ENCODE results near the gene CCL19. TPM values are rescaled to one million over a fixed set of nuclear protein-coding genes. Genes with fewer than 3 reads are reported as not detected.

CCL19 gene
- total and polyA plus RNA-seq, 2 of the 8 experiments (the other 6 are each of a cell fraction or from before 2014, with no cell fraction given) = not detected

- no peak for TF ChIP-seq CBX5 (IDR thresholded peaks at IDR 0.05; ENCODE audit: low read depth, low read length)
- no peak for TF ChIP-seq PHF8 (conservative IDR thresholded peaks at IDR 0.05; ENCODE audit: low read depth, low read length)
- TF ChIP-seq NANOG (IDR thresholded peaks at IDR 0.05; ENCODE audit: insufficient read depth, low read depth, low read length, poor library complexity, severe bottlenecking) = no peak
- TF ChIP-seq SIX5 (IDR thresholded peaks at IDR 0.05; ENCODE audit: low read depth, low read length) = no peak
- TF ChIP-seq RFX5 (IDR thresholded peaks at IDR 0.05; ENCODE audit: borderline replicate concordance, low read depth, low read length) = no peak
- no peak for TF ChIP-seq TAF7 (optimal IDR thresholded peaks at IDR 0.05; ENCODE audit: borderline replicate concordance, low read depth, low read length)
- TF ChIP-seq EZH2 (IDR thresholded peaks at IDR 0.05; ENCODE audit: low read depth, low read length, severe bottlenecking) = no peak
- no peak for TF ChIP-seq HDAC2 (IDR thresholded peaks at IDR 0.05; ENCODE audit: borderline replicate concordance in 1 of 2, low read depth in 2 of 2, low read length in 2 of 2)
- TF ChIP-seq GTF2F1 (IDR thresholded peaks at IDR 0.05; ENCODE audit: borderline replicate concordance, low read depth, low read length) = no peak
- no peak for TF ChIP-seq YY1 (IDR thresholded peaks at IDR 0.05; ENCODE audit: low read depth, low read length)
- no peak for TF ChIP-seq CEBPB (IDR thresholded peaks at IDR 0.05; ENCODE audit: low read depth, low read length)
- TF ChIP-seq TBP (IDR thresholded peaks at IDR 0.05; ENCODE audit: low read depth, low read length) = no peak
- no peak for TF ChIP-seq TCF12 (IDR thresholded peaks at IDR 0.05; ENCODE audit: low read depth, low read length)
- TF ChIP-seq ZNF274 (IDR thresholded peaks at IDR 0.05; ENCODE audit: borderline replicate concordance, extremely low read depth, low read length) = no peak
- TF ChIP-seq HDAC6 (IDR thresholded peaks at IDR 0.05; ENCODE audit: low read depth, low read length) = no peak
- peak; percentile 50 for TF ChIP-seq E2F6 (IDR thresholded peaks at IDR 0.05)
- no peak for TF ChIP-seq MAFK (IDR thresholded peaks at IDR 0.05; ENCODE audit: low read depth, low read length)
- no peak for TF ChIP-seq KDM5A (IDR thresholded peaks at IDR 0.05; ENCODE audit: low read length)
- TF ChIP-seq, protein P1, sequence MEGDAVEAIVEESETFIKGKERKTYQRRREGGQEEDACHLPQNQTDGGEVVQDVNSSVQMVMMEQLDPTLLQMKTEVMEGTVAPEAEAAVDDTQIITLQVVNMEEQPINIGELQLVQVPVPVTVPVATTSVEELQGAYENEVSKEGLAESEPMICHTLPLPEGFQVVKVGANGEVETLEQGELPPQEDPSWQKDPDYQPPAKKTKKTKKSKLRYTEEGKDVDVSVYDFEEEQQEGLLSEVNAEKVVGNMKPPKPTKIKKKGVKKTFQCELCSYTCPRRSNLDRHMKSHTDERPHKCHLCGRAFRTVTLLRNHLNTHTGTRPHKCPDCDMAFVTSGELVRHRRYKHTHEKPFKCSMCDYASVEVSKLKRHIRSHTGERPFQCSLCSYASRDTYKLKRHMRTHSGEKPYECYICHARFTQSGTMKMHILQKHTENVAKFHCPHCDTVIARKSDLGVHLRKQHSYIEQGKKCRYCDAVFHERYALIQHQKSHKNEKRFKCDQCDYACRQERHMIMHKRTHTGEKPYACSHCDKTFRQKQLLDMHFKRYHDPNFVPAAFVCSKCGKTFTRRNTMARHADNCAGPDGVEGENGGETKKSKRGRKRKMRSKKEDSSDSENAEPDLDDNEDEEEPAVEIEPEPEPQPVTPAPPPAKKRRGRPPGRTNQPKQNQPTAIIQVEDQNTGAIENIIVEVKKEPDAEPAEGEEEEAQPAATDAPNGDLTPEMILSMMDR (IDR thresholded peaks at IDR 0.05; ENCODE audit: control extremely low read depth in 1 of 3, insufficient read depth in 1 of 3, low read depth in 1 of 3, low read length in 3 of 3) = peak in 2 of 3 experiments; percentile 1 to 33; a peak in 2 of 4 replicates
These were observed 39.0 kb downstream of the CCL19 start, which contains the start of gene IL11RA (continued) for GRCh38 chr9:34651876-34652601.
